Loucy (cell line): ENCODE measurements around the gene PRICKLE2.

Source experiments
- H2AFZ ChIP-seq: fragments of 200-600 bp; sonication (generic); 2 replicates; pipeline ENCODE4 v1.6.0; 2016; ENCODE audit warnings: antibody characterized with exemption, mild to moderate bottlenecking, low read length, moderate library complexity
- H3F3A ChIP-seq: fragments of 200-600 bp; 2 replicates; pipeline ENCODE4 v1.6.0; 2016; ENCODE audit warnings: antibody characterized with exemption, low read depth, mild to moderate bottlenecking
- H3K27me3 ChIP-seq: fragments of 200-600 bp; sonication (generic); 2 replicates; pipeline ENCODE4 v1.6.1; 2014; ENCODE audit warnings: low read length, mild to moderate bottlenecking; ENCODE audit not compliant: insufficient read depth, poor library complexity, severe bottlenecking
- H3K36me3 ChIP-seq: fragments of 200-600 bp; sonication (generic); 2 replicates; pipeline ENCODE4 v1.6.1; 2016; ENCODE audit warnings: low read length; ENCODE audit not compliant: insufficient read depth
- H3K4me1 ChIP-seq: fragments of 200-600 bp; sonication (generic); 2 replicates; pipeline ENCODE4 v1.5.1; 2014; ENCODE audit warnings: low read length, mild to moderate bottlenecking; ENCODE audit not compliant: insufficient read depth, poor library complexity, severe bottlenecking
- H3K4me2 ChIP-seq: fragments of 200-600 bp; sonication (generic); 2 replicates; pipeline ENCODE4 v1.6.0; 2014; ENCODE audit warnings: antibody characterized with exemption, low read length, low read depth, mild to moderate bottlenecking; ENCODE audit not compliant: poor library complexity, severe bottlenecking
- H3K4me3 ChIP-seq: fragments of 200-600 bp; sonication (generic); 2 replicates; pipeline ENCODE4 v1.5.1; 2014; ENCODE audit warnings: low read length, mild to moderate bottlenecking, mixed read lengths; ENCODE audit not compliant: poor library complexity, severe bottlenecking
- H3K79me2 ChIP-seq: fragments of 200-600 bp; sonication (generic); 2 replicates; pipeline ENCODE4 v1.6.1; 2014; ENCODE audit warnings: low read length; ENCODE audit not compliant: insufficient read depth
- H3K9ac ChIP-seq: fragments of 200-600 bp; sonication (generic); 2 replicates; pipeline ENCODE4 v1.6.0; 2014; ENCODE audit warnings: mild to moderate bottlenecking, low read depth, low read length, moderate library complexity; ENCODE audit not compliant: poor library complexity, severe bottlenecking
- H3K9me2 ChIP-seq: fragments of 200-600 bp; sonication (generic); replicated peaks from 2 replicates; pipeline ENCODE4 v1.6.1; 2016; ENCODE audit warnings: low read depth, low read length, mixed read lengths
- H3K9me3 ChIP-seq: fragments of 200-600 bp; sonication (generic); 2 replicates; pipeline ENCODE4 v1.6.1; 2014; ENCODE audit warnings: mild to moderate bottlenecking, antibody characterized with exemption, low read length, low read depth; ENCODE audit not compliant: insufficient read depth
- H4K20me1 ChIP-seq: fragments of 200-600 bp; sonication (generic); 2 replicates; pipeline ENCODE4 v1.6.0; 2014; ENCODE audit warnings: antibody characterized with exemption, low read length, mild to moderate bottlenecking; ENCODE audit not compliant: insufficient read depth, poor library complexity, severe bottlenecking
- EZH2phosphoT487 ChIP-seq: fragments of 200-600 bp; IDR thresholded peaks from 2 replicates; pipeline ENCODE4 v1.6.1; 2018; ENCODE audit warnings: antibody characterized with exemption, mild to moderate bottlenecking, moderate library complexity, borderline replicate concordance
- TF ChIP-seq, protein P1 (sequence below): fragments of 200-600 bp; sonication (generic); conservative IDR thresholded peaks from 2 replicates; pipeline ENCODE4 v1.5.1; 2014; ENCODE audit warnings: mild to moderate bottlenecking, antibody characterized with exemption, low read length

Gene PRICKLE2

DNA sequence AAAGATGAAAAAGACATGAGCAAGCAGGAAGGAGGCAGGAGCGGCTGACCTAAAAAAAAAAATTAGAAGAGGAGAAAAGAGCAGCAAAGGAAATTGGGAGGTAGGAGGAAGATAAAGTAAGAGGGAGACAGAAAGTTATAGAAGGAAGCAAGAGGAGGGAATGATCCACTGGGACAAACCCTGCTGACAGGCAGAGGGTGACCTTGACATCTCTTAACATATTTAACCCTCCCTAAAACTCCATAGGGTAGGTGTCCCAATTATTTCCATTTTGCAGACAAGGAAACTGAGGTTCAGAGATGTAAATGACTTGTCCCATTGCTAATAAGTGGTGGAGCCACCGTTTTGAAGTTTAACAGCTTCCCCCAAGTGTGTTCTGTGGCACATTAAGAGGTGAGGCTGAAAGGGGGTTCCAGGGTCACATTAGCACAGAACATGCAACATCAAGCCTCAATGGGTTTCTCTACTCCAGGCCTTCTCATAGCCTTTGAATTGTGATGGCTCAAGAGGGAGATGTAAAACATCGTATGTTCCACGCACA lies 37.4 kb upstream of the PRICKLE2 start:
- no peak overlapping the region for H3K9ac ChIP-seq
- no peaks in the 10 kb centered on the region for H3K36me3 ChIP-seq
- no peaks in the 10 kb centered on the region for H3K4me1 ChIP-seq
- H3K4me3 ChIP-seq = no peak overlapping the region
- no peak overlapping the region for H3K4me2 ChIP-seq
- no peaks in the 10 kb centered on the region for H3K79me2 ChIP-seq
- no peaks in the 10 kb centered on the region for H3F3A ChIP-seq
- TF ChIP-seq, protein P1, sequence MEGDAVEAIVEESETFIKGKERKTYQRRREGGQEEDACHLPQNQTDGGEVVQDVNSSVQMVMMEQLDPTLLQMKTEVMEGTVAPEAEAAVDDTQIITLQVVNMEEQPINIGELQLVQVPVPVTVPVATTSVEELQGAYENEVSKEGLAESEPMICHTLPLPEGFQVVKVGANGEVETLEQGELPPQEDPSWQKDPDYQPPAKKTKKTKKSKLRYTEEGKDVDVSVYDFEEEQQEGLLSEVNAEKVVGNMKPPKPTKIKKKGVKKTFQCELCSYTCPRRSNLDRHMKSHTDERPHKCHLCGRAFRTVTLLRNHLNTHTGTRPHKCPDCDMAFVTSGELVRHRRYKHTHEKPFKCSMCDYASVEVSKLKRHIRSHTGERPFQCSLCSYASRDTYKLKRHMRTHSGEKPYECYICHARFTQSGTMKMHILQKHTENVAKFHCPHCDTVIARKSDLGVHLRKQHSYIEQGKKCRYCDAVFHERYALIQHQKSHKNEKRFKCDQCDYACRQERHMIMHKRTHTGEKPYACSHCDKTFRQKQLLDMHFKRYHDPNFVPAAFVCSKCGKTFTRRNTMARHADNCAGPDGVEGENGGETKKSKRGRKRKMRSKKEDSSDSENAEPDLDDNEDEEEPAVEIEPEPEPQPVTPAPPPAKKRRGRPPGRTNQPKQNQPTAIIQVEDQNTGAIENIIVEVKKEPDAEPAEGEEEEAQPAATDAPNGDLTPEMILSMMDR = no peak
- TF ChIP-seq EZH2phosphoT487 = no peak
- H4K20me1 ChIP-seq = no peaks in the 10 kb centered on the region
- no peaks in the 10 kb centered on the region for H3K27me3 ChIP-seq
- no peaks in the 10 kb centered on the region for H3K9me2 ChIP-seq
- H2AFZ ChIP-seq = no peak overlapping the region
- H3K9me3 ChIP-seq = no peaks in the 10 kb centered on the region

DNA sequence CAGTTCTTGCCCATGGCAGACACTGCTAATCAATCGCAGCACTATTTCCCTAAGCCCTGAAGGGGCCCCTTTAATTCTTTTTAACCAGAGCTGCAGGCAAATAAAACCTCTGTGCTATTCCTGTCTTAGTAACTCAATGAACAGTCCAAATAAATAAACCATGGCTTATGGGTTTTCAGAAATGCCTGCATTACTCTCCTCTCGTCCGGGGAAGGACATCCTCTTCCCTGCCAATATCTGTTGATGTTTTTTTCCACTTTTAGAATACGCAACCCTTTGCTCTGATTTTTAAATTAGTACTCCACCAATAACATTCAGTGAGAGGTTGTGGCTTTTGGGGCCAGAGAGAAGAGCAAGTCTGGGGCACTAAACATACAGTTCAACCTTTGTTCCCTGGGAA lies 35.2 kb upstream of the PRICKLE2 start:
- H2AFZ ChIP-seq = no peak overlapping the region
- no peaks in the 10 kb centered on the region for H3K9me2 ChIP-seq
- no peaks in the 10 kb centered on the region for H3K4me1 ChIP-seq
- H3K27me3 ChIP-seq = no peaks in the 10 kb centered on the region
- H3K79me2 ChIP-seq = no peaks in the 10 kb centered on the region
- no peak overlapping the region for H3K9ac ChIP-seq
- no peak overlapping the region for H3K4me3 ChIP-seq
- no peaks in the 10 kb centered on the region for H3F3A ChIP-seq
- H3K36me3 ChIP-seq = no peaks in the 10 kb centered on the region
- TF ChIP-seq, protein P1 = no peak
- no peak for TF ChIP-seq EZH2phosphoT487
- H3K4me2 ChIP-seq = no peak overlapping the region
- H4K20me1 ChIP-seq = no peaks in the 10 kb centered on the region
- no peaks in the 10 kb centered on the region for H3K9me3 ChIP-seq

DNA sequence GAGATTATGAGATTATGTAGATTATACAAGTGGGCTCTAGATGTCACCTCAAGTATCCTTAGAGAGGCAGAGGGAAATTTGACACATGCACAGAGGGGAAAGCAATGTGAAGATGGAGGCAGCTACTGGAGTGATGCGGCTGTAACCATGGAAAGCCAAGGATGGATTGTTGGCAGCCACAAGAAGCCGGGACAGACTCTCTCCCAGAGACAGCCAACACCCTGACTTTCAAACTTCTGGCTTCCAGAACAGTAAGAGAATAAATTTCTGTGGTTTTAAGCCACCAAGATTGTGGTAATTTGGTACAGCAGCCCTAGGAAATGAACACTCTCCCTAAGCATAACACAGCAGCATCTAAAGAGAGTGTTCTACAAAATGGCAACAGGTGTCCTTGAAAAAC lies 34.4 kb upstream of the PRICKLE2 start:
- Histone ChIP-seq H3K4me2 (no peak overlapping the region), H3K4me1 (no peaks in the 10 kb centered on the region), H3K79me2 (no peaks in the 10 kb centered on the region), H3K9me3 (no peaks in the 10 kb centered on the region), H3F3A (no peaks in the 10 kb centered on the region), H4K20me1 (no peaks in the 10 kb centered on the region), H3K4me3 (no peak overlapping the region), H2AFZ (no peak overlapping the region), H3K36me3 (no peaks in the 10 kb centered on the region), H3K9ac (no peak overlapping the region), H3K27me3 (no peaks in the 10 kb centered on the region), H3K9me2 (no peaks in the 10 kb centered on the region)
- no peak for TF ChIP-seq EZH2phosphoT487
- TF ChIP-seq, protein P1 = no peak
